ENCODE measurements around the gene OR2A25.
"Not testable (repeated sequence)": the region's sequence is repeated elsewhere in the genome, so short reads cannot be mapped to it uniquely, and the experiment has no call there.

Gene OR2A25, protein sequence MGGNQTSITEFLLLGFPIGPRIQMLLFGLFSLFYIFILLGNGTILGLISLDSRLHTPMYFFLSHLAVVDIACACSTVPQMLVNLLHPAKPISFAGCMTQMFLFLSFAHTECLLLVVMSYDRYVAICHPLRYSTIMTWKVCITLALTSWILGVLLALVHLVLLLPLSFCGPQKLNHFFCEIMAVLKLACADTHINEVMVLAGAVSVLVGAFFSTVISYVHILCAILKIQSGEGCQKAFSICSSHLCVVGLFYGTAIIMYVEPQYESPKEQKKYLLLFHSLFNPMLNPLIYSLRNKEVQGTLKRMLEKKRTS

DNA sequence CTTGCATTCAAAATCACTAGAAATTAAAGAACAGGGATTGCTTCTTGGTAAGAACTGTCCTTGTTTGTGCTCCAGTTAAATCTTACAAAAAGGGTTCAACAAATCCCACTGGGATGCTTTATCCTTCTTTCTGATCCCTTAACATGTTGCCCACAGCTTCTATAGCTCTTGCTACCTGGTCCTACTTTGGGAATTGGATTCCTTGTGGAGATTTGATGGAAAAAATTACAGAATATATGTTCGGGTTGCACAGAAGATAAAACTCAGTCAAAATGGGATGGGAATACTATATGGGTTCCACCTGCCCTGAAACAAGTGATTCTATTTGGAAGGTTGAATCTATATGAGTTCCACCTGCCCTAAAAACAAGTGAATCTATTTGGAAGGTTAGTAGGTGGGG is at the start of gene OR2A25:
TSS of gene OR2A25 (plus strand) at position 301 of the 400 bp plus-strand sequence. CDS start 4,409 bp downstream, outside the sequence.
- DNase-seq = no peak

DNA sequence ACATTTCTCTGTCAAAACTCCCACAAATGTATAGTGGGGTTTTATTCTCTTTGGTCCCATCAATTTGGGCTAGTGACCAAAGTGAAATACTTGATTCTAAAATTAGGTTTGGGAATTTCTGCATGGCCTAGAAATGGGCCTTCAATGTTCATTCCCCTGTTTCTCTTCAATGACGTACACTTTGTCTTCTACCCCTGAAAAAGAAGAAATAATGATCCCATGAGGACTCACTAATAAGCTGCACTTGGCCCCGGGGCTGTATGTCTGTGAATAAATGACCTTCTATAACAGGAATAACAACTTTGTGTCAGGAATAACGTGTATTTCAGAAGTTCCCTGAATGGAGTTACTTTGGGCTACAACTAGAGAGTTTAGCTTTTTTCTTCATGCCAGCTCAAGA is 49.3 kb upstream of the OR2A25 start:
- no peak for DNase-seq

- no peak for DNase-seq
Measured at GRCh38 chr7:144022169-144022568, 47.4 kb upstream of the OR2A25 start.

GRCh38 chr7:144023171-144023827 is 46.3 kb upstream of the OR2A25 start:
- no peak for DNase-seq

DNA sequence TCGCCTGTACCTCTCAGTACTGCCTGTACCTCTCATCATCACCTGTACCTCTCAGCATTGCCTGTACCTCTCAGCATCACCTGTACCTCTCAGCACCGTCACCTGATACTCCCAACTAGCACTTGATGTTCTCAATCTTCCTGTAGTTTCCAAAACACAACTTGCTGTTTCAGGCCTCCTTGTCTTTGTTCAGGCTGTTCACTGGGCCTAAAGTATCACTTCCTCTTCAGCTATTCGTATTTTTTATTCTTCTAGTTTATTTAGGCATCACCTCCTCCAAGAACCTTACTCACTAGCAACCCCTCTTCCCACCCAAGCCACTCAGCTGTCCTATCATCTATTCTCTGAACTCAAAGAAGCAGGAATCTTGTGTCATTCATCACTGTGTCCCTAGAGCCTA is 45.4 kb upstream of the OR2A25 start:
- DNase-seq = peak; percentile 8

GRCh38 chr7:144026203-144026883 is 43.3 kb upstream of the OR2A25 start:
- no peak for DNase-seq

GRCh38 chr7:144027070-144027469 is 42.5 kb upstream of the OR2A25 start:
- DNase-seq = no peak

GRCh38 chr7:144027974-144028373 is 41.6 kb upstream of the OR2A25 start:
- DNase-seq = no peak

GRCh38 chr7:144028547-144028946 is 41.1 kb upstream of the OR2A25 start:
- DNase-seq = no peak

DNA sequence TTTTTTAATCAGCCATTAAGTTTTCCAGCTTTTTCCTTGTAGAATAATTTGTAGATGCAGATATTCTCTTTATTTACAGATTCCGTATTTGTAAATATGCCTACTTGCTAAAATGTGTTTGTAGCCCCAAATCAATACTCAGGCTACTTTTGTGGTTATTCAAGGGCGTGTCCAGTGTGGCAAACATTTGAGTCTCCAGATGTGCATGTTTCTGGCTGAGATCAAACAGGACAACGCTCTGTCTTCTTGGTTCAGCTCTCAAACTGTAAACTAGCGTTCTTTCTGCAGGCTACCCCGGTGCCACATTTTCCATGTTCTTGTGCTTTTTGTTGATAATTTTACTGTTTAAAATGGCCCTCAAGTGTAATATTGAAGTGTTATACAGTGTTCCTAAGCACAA is 37.1 kb upstream of the OR2A25 start:
- no peak for DNase-seq

DNA sequence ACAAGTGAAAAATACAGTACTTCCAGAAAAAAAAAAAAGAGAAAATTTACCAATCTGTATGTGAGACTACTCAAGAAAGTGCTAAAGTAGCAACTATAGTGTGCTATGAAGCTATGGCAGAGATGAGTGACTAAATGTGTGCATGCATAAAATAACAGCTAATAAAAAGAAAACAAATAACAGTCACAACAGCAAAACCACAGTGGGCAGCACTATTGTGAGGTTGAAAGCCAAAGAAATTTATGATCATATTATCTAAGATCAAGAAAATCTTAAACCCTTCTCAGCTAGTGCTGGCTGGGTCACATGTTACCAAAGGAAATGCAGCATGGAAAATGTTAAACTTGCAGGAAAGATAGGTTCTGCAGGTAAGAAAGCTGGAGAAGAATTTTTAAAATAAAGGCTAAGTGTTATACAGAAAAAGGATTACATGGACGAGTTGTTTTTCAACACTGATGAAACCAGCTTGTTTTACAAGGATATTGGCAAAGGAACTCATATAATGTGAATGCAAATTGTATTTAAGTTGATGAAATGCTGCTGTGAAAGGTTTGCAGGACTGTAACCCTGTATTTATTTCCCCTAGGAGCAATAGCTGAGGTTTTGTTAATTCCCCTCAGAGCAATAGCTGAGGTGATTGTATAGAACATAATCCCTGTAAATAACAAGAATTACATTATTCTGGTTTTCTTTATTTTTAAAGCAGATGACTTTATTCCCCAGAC is 36.5 kb upstream of the OR2A25 start:
- DNase-seq = no peak

- DNase-seq = no peak
Measured at GRCh38 chr7:144035385-144035784, 34.2 kb upstream of the OR2A25 start.

DNA sequence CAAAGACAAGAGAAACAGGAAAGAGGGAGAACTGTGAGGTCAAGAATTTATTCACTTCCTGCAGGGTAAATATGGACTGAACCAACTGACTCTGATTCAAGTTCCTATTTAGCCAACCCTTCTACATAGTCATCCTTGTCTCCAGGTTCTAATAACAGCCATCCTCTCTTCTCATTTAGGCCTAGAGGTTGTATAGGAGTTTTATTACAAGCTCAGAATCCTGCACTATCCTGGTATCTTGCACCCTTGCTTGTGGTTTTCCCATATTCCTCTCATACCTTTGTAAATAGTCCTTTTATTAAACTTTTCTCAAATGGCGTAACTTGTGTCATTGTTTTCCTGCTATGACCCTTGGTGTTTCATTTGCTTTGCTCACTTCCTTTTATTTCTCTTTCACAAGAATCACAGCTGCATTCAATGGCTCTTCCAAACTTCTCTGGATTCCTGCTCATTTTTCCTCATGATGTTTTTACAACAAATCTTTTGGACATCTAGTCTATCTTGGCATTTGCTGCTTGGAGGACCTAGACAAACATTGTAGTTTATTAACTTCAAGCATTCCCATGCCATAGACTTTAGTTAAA is 33.2 kb upstream of the OR2A25 start:
- DNase-seq = no peak

DNA sequence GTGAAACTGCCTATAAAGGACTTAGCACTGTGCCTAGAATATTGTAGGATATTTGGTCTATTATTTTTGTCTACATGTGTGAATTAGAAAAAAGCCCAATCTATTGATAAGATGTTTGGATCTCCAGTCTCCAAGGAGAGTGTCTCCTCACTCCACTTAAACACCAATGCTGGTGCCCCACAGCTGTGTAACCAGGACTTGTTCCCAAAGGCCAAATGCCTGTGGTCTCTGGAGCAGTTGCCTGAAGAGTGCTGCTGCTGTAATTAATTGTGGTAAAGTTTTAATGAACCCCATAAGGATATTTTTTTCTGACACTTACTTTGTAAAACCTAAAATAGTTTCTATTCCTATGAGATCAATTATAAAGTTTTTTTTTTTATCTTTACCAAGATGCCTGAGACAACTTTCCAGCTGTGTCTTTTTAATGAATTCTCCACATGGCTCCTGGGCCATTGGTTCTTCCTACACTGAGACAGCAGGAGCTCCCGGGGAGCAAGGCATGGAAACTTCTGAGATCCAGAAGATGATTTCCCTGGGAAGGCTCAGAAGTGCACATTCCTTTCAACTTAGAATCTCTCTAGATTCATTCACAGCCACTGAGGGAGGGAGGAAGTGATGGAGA is 32.1 kb upstream of the OR2A25 start:
- no peak for DNase-seq

DNA sequence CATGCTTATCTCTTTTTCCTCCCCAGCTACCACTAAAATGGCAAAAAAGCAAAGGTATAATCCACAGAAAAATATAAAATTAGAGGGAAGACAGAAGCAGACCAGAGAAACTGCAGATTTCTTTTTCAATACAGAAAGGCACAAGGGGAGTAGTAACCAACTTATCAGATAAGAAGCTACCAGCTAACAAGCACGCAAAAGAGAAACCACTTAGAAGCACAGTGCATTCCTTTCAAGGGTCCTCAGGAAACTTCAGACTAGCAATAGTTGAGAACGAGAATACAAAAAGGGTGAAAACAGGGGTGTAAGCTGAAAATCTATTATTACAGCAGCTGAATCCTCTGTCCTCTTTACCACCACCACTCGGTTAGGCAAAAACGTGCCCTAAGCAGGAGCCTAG is 30.7 kb upstream of the OR2A25 start:
- no peak for DNase-seq

- no peak for DNase-seq
Measured at GRCh38 chr7:144048648-144049047, 21.0 kb upstream of the OR2A25 start, which contains the start of gene OR2A5. OR2A5 (plus strand) TSS chr7:144048948; CDS start chr7:144050402, 1,454 bp downstream.

DNA sequence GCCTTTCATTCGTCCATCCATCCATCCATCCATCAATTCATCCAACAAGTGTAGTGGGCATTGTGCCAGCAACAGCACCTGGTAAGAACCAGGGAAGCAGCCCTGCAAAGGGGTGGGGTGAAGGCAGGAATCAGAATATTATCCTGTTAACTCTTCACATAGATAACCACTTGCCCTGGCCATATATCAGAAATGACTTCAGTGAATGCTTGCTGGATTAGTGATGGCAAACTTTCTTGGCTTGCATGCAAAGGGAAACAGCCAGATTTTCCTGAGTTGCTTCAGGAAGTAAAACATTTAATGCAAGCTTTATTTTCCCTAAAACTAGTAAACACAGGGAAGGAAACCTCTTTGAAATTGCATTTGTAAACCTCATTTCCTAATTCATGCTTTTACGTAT is 20.1 kb upstream of the OR2A25 start:
- DNase-seq = no peak

DNA sequence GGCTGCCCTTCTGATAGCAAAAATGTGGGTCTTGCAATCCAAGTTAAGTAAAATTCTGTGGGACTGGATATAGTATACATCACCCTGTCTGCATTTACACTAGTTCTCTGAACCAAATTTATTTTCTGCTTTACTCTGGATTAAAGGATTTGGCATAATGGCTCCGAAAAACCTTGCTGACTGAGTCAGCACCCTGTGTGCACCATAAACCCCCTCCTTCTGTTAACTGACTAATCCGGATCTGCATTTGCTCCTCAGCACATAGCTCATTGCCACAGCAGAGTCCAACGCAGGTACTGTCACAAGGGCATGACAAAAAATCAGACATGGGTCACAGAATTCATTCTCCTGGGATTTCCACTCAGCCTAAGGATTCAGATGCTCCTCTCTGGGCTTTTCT is 19.5 kb upstream of the OR2A25 start:
- no peak for DNase-seq

DNA sequence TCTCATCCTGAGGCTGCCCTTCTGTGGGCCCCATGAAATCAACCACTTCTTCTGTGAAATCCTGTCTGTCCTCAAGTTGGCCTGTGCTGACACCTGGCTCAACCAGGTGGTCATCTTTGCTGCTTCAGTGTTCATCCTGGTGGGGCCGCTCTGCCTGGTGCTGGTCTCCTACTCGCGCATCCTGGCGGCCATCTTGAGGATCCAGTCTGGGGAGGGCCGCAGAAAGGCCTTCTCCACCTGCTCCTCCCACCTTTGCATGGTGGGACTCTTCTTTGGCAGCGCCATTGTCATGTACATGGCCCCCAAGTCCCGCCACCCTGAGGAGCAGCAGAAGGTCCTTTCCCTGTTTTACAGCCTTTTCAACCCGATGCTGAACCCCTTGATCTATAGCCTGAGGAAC is 18.7 kb upstream of the OR2A25 start:
- DNase-seq = not testable (repeated sequence)

DNA sequence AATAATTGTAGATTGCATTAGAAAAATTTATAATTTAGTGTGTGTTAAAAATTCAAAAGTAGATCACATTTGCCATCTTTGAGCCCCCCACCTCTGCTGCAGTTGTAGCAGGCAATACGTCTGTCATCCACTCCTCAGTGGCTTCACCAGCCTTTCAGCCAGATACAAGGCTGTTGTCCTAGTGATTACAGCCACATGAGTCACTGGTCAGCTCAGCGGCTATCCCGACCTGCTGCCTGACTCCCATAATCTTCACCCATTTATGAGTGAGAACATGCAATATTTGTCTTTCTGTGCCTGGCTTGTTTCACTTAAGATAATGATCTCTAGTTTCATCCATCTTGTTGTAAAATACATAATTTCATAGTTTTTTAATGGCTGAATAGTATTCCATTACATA is 11.7 kb upstream of the OR2A25 start:
- DNase-seq = no peak

- peak; percentile 4 for DNase-seq
Measured at GRCh38 chr7:144063710-144064109, 5.9 kb upstream of the OR2A25 start.

DNA sequence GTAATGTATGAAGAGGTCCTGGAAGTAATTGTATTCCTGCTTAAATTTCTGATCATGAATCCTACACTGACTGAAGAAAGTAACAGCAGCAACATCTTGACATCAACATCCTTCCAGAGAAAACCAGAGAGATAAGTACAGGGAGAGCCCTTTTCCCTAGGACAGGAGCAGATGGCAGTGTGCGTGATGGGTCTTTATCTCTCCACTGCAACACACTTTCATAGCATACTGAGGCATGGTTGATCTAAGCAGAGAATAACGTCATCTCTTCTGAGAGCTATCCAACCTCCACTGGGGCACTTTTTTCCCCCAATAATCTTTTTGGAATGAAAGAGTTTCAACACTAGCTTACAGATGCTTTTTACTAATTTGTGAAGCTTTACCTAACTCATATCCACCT is 342 bp downstream of the OR2A25 start:
- no peak for DNase-seq
